Measurements from ENCODE around the gene CCNJL. TPM values are rescaled to one million over a fixed set of nuclear protein-coding genes. Genes with fewer than 3 reads are reported as not detected.

CCNJL gene, protein sequence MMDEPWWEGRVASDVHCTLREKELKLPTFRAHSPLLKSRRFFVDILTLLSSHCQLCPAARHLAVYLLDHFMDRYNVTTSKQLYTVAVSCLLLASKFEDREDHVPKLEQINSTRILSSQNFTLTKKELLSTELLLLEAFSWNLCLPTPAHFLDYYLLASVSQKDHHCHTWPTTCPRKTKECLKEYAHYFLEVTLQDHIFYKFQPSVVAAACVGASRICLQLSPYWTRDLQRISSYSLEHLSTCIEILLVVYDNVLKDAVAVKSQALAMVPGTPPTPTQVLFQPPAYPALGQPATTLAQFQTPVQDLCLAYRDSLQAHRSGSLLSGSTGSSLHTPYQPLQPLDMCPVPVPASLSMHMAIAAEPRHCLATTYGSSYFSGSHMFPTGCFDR
- under 0.01 TPM in 1 of 2 replicates, not detected in the other for total RNA-seq

GRCh38 chr5:160312134-160312959, at the start of gene CCNJL:
Gene CCNJL, minus strand, starts transcription at chr5:160312564. Its CDS starts 641 bp downstream, at chr5:160311923.

GRCh38 chr5:160229190-160229742, 83.1 kb downstream of the CCNJL start, which contains the start of gene FABP6:
Gene FABP6, plus strand, starts transcription at chr5:160229506. Its CDS starts 52 bp downstream, at chr5:160229558.

Small RNA genes within 50 kb of the gene (small RNA-seq; reads per million reads assigned to genes)
- not detected for gene AC112191.3

Other genes starting within 250 kb of the CCNJL start
- 14.7 and 20.0 TPM in 2 replicates for gene PWWP2A, start 193.1 kb downstream of the CCNJL start, total RNA-seq
- not detected in 2 replicates for gene FABP6, start 83.1 kb downstream of the CCNJL start, total RNA-seq
- 0.11 and 0.39 TPM in 2 replicates for gene C1QTNF2, start 58.1 kb upstream of the CCNJL start, total RNA-seq
- 2.4 and 3.9 TPM in 2 replicates for gene FAM200C, start 87.5 kb upstream of the CCNJL start, total RNA-seq
- 38.1 and 64.0 TPM in 2 replicates for gene SLU7, start 106.5 kb upstream of the CCNJL start, total RNA-seq
- gene PTTG1, start 109.3 kb upstream of the CCNJL start, total RNA-seq = 17.3 and 51.3 TPM in 2 replicates